Fibroblast of lung (primary cell): ENCODE data around the gene TYRO3.

ENCODE experiments used
- EZH2 ChIP-seq: IDR thresholded peaks from 2 replicates; pipeline ENCODE4 v1.5.1; 2012; ENCODE audit warnings: low read length, control low read depth, mild to moderate bottlenecking; ENCODE audit errors: missing control alignments
- TF ChIP-seq, protein P1 (sequence below), 2 donors: IDR thresholded peaks in 1 of 2; conservative IDR thresholded peaks in 1 of 2; 1 replicate in 1 of 2; 2 replicates in 1 of 2; pipeline ENCODE4 v1.5.1; 2011 to 2012; ENCODE audit warnings: low read length in 2 of 2, control low read depth in 1 of 2, inconsistent platforms in 1 of 2, low read depth in 1 of 2, mild to moderate bottlenecking in 1 of 2

DNA sequence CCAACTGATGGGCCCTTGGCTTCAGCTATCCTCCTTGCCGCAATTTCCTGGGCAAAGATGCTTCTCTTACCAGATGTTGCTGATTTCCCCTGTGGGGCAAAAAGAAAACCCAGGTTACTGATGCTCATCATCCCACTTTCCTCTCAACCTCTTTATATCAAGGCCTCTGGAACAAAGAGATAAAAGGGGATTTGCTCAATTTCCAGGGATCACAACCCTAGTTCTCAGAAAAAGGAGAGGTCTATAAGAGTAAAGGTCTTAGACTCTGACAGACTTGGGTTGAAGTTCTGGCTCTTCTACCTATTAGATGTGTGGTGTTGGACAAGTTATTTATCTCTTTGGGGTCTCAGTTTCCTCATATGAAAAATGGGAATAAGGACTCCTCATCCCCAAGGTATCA lies 23.5 kb upstream of the TYRO3 start:
- TF ChIP-seq, protein P1, sequence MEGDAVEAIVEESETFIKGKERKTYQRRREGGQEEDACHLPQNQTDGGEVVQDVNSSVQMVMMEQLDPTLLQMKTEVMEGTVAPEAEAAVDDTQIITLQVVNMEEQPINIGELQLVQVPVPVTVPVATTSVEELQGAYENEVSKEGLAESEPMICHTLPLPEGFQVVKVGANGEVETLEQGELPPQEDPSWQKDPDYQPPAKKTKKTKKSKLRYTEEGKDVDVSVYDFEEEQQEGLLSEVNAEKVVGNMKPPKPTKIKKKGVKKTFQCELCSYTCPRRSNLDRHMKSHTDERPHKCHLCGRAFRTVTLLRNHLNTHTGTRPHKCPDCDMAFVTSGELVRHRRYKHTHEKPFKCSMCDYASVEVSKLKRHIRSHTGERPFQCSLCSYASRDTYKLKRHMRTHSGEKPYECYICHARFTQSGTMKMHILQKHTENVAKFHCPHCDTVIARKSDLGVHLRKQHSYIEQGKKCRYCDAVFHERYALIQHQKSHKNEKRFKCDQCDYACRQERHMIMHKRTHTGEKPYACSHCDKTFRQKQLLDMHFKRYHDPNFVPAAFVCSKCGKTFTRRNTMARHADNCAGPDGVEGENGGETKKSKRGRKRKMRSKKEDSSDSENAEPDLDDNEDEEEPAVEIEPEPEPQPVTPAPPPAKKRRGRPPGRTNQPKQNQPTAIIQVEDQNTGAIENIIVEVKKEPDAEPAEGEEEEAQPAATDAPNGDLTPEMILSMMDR (conservative IDR thresholded peaks at IDR 0.05 in 1 of 2, IDR thresholded peaks at IDR 0.05 in 1 of 2; ENCODE audit: low read depth in 1 of 2, low read length in 2 of 2), result no peak
- TF ChIP-seq EZH2, result no peak
